Transverse colon (tissue), 3 donors: ENCODE measurements around the gene RNF214.

ENCODE experiments used
- EP300 ChIP-seq: sonication (generic); formaldehyde crosslinking; IDR thresholded peaks from one replicate; pipeline ENCODE4 v1.6.1; 2017; ENCODE audit warnings: antibody characterized with exemption, low read depth
- TF ChIP-seq, protein P1 (sequence below), 5 experiments: fragments of 200-600 bp in 3 of 5; fragments of 450-650 bp in 2 of 5; sonication (generic) in 3 of 5; IDR thresholded peaks; 1 replicate in 2 of 5; 2 replicates in 3 of 5; pipeline ENCODE4 v1.5.1; 2016 to 2017; ENCODE audit warnings: antibody characterized with exemption in 5 of 5, inconsistent platforms in 3 of 5, mild to moderate bottlenecking in 2 of 5, moderate library complexity in 1 of 5

GRCh38 chr11:117292616-117293015 is 60.1 kb downstream of the RNF214 start:
- TF ChIP-seq, protein P1, sequence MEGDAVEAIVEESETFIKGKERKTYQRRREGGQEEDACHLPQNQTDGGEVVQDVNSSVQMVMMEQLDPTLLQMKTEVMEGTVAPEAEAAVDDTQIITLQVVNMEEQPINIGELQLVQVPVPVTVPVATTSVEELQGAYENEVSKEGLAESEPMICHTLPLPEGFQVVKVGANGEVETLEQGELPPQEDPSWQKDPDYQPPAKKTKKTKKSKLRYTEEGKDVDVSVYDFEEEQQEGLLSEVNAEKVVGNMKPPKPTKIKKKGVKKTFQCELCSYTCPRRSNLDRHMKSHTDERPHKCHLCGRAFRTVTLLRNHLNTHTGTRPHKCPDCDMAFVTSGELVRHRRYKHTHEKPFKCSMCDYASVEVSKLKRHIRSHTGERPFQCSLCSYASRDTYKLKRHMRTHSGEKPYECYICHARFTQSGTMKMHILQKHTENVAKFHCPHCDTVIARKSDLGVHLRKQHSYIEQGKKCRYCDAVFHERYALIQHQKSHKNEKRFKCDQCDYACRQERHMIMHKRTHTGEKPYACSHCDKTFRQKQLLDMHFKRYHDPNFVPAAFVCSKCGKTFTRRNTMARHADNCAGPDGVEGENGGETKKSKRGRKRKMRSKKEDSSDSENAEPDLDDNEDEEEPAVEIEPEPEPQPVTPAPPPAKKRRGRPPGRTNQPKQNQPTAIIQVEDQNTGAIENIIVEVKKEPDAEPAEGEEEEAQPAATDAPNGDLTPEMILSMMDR (IDR thresholded peaks at IDR 0.05) = no peak
- no peak for TF ChIP-seq EP300
